ENCODE results near the gene GTF3C6. TPM values are rescaled to one million over a fixed set of nuclear protein-coding genes. Genes with fewer than 3 reads are reported as not detected.

Gene GTF3C6
- total and polyA plus RNA-seq, 10 of the 15 experiments (the other 5 are each of a cell fraction or from before 2014, with no cell fraction given): 42.8 to 261 (median 116) TPM

GRCh38 chr6:111011360-111012142 lies 53.0 kb downstream of the GTF3C6 start:
- BruUV-seq (replicated peaks): no TSS peak
- RAD21 ChIA-PET (ENCODE audit: unreplicated experiment): interaction anchor here (0.6 to 2.7 kb wide), 14 partner anchors 10 to 1031 kb away, joined by 3 to 35 read pairs (median 6); a partner anchor contains a TSS
- H4K20me1 ChIP-seq (ENCODE audit: control insufficient read depth, insufficient read depth): no peaks in the 10 kb centered on the region
- DNase-seq (ENCODE audit: low read depth, low spot score): peak; percentile 15
- H3K4me1 ChIP-seq (ENCODE audit: control insufficient read depth, insufficient read depth, low read length): no peaks in the 10 kb centered on the region
- no peaks in the 10 kb centered on the region for H3K79me2 ChIP-seq (ENCODE audit: control insufficient read depth, insufficient read depth, low read length)
- intact Hi-C loops (cut with micrococcal nuclease; ENCODE audit: unreplicated experiment) (loop anchor here (1.0 to 2.0 kb wide), 2 partner anchors 199 to 1031 kb away; no protein-coding TSS in a partner anchor), in situ Hi-C loops (cut with MboI) (loop anchor here (5.0 kb wide), 1 partner anchor 201 kb away; no protein-coding TSS in a partner anchor)
- peak; percentile 90 for ATAC-seq
- no peak overlapping the region for H3K4me2 ChIP-seq (ENCODE audit: control insufficient read depth, insufficient read depth)
- POLR2A ChIA-PET: interaction anchor here (0.6 kb wide), 1 partner anchor 467 kb away, joined by 3 read pairs; no protein-coding TSS in a partner anchor
- no peak overlapping the region for H3K9ac ChIP-seq (ENCODE audit: control insufficient read depth, insufficient read depth, low read length)
- FAIRE-seq: peak; percentile 90
- WGBS (ENCODE audit: insufficient coverage, insufficient replicate concordance, low lambda C conversion rate, missing lambda C conversion rate): 97% methylated on average over 2 of the region's 2 CpGs
- peaks cover 7 to 9% of the 10 kb centered on the region in 2 experiments; a peak in 3 of 4 replicates for H3K36me3 ChIP-seq (ENCODE audit: control insufficient read depth in 2 of 2, insufficient read depth in 2 of 2, low read length in 1 of 2)
- H3K4me3 ChIP-seq: no peak overlapping the region
- H3K27ac ChIP-seq (ENCODE audit: control insufficient read depth, insufficient read depth): no peak overlapping the region
- H3K9me3 ChIP-seq (replicated peaks; ENCODE audit: control insufficient read depth, insufficient read depth, low read length): no peaks in the 10 kb centered on the region
- H3K27me3 ChIP-seq (replicated peaks in 1 of 2; ENCODE audit: control insufficient read depth in 2 of 2, insufficient read depth in 2 of 2, low read length in 1 of 2): no peaks in the 10 kb centered on the region
- CTCF ChIA-PET: interaction anchor here (0.6 to 7.4 kb wide), 51 partner anchors 10 to 1152 kb away, joined by 3 to 63 read pairs (median 4); partner anchors contain the start of genes GTF3C6 and RPF2
- H2AFZ ChIP-seq (ENCODE audit: control insufficient read depth, low read depth, low read length): no peak overlapping the region
- SMC1A ChIA-PET (ENCODE audit: uncharacterized antibody, unreplicated experiment): interaction anchor here (0.7 to 3.2 kb wide), 17 partner anchors 10 to 1032 kb away, joined by 3 to 24 read pairs (median 5); a partner anchor contains a TSS
- TF ChIP-seq GABPA (IDR thresholded peaks at IDR 0.05; ENCODE audit: low read depth): no peak
- no peak for TF ChIP-seq EED (IDR thresholded peaks at IDR 0.05; ENCODE audit: low read depth)
- 0 out of 2 replicates have a peak, but pooled peaks have one; percentile 12 for TF ChIP-seq ZNF384 (IDR thresholded peaks at IDR 0.05; ENCODE audit: borderline replicate concordance, low read depth, low read length)
- no peak for TF ChIP-seq DPF2 (IDR thresholded peaks at IDR 0.05)
- TF ChIP-seq, protein P1, sequence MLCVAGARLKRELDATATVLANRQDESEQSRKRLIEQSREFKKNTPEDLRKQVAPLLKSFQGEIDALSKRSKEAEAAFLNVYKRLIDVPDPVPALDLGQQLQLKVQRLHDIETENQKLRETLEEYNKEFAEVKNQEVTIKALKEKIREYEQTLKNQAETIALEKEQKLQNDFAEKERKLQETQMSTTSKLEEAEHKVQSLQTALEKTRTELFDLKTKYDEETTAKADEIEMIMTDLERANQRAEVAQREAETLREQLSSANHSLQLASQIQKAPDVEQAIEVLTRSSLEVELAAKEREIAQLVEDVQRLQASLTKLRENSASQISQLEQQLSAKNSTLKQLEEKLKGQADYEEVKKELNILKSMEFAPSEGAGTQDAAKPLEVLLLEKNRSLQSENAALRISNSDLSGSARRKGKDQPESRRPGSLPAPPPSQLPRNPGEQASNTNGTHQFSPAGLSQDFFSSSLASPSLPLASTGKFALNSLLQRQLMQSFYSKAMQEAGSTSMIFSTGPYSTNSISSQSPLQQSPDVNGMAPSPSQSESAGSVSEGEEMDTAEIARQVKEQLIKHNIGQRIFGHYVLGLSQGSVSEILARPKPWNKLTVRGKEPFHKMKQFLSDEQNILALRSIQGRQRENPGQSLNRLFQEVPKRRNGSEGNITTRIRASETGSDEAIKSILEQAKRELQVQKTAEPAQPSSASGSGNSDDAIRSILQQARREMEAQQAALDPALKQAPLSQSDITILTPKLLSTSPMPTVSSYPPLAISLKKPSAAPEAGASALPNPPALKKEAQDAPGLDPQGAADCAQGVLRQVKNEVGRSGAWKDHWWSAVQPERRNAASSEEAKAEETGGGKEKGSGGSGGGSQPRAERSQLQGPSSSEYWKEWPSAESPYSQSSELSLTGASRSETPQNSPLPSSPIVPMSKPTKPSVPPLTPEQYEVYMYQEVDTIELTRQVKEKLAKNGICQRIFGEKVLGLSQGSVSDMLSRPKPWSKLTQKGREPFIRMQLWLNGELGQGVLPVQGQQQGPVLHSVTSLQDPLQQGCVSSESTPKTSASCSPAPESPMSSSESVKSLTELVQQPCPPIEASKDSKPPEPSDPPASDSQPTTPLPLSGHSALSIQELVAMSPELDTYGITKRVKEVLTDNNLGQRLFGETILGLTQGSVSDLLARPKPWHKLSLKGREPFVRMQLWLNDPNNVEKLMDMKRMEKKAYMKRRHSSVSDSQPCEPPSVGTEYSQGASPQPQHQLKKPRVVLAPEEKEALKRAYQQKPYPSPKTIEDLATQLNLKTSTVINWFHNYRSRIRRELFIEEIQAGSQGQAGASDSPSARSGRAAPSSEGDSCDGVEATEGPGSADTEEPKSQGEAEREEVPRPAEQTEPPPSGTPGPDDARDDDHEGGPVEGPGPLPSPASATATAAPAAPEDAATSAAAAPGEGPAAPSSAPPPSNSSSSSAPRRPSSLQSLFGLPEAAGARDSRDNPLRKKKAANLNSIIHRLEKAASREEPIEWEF (IDR thresholded peaks at IDR 0.05; ENCODE audit: insufficient replicate concordance, low read depth, low read length): no peak
- TF ChIP-seq CEBPB (IDR thresholded peaks at IDR 0.05; ENCODE audit: borderline replicate concordance in 1 of 2, low read depth in 2 of 2, low read length in 2 of 2): no peak
- TF ChIP-seq HCFC1 (IDR thresholded peaks at IDR 0.05; ENCODE audit: low read length): no peak
- no peak for TF ChIP-seq RCOR1 (conservative IDR thresholded peaks at IDR 0.05; ENCODE audit: low read depth, low read length)
- TF ChIP-seq TCF3 (IDR thresholded peaks at IDR 0.05; ENCODE audit: borderline replicate concordance, insufficient read depth, low read depth, low read length): no peak
- TF ChIP-seq BCL11A (IDR thresholded peaks at IDR 0.05; ENCODE audit: low read depth, low read length): no peak
- TF ChIP-seq RAD21 (IDR thresholded peaks at IDR 0.05; ENCODE audit: insufficient read depth, low read depth, low read length): peak; percentile 93
- no peak for TF ChIP-seq E4F1 (IDR thresholded peaks at IDR 0.05; ENCODE audit: borderline replicate concordance, partially characterized antibody)
- TF ChIP-seq FOXM1 (IDR thresholded peaks at IDR 0.05; ENCODE audit: low read depth, low read length): no peak

All from GM12878 (cell line).